Cardiac muscle cell (in vitro differentiated cells and primary cell): ENCODE measurements around the gene NPNT. TPM values are rescaled to one million over a fixed set of nuclear protein-coding genes. Genes with fewer than 3 reads are reported as not detected.

Experiments used
- DNase-seq, 2 donors: peaks; one replicate each; pipeline versions ENCODE4 v3.0.0 to v3.0.0-alpha.2; 2010 to 2017; ENCODE audit warnings: low read depth in 1 of 2, low spot score in 1 of 2
- H3K27ac ChIP-seq: fragments of 200-600 bp; sonication (generic); 2 replicates; pipeline ENCODE4 v1.5.1; 2016
- H3K27me3 ChIP-seq: fragments of 200-600 bp; sonication (generic); 2 replicates; pipeline ENCODE4 v1.6.0; 2016; ENCODE audit warnings: control low read depth
- H3K36me3 ChIP-seq: fragments of 200-600 bp; sonication (generic); 2 replicates; pipeline ENCODE4 v1.5.1; 2016; ENCODE audit warnings: control low read depth
- H3K4me1 ChIP-seq: fragments of 200-600 bp; sonication (generic); 2 replicates; pipeline ENCODE4 v1.8.1; 2017; ENCODE audit warnings: low read depth, mild to moderate bottlenecking, mixed run types
- H3K4me3 ChIP-seq: fragments of 200-600 bp; sonication (generic); 2 replicates; pipeline ENCODE4 v1.5.1; 2016; ENCODE audit warnings: mild to moderate bottlenecking
- H3K9me3 ChIP-seq: fragments of 200-600 bp; sonication (generic); 2 replicates; pipeline ENCODE4 v1.5.1; 2017; ENCODE audit warnings: low read depth, mild to moderate bottlenecking, control low read depth
- CTCF ChIP-seq: IDR thresholded peaks from 2 replicates; pipeline ENCODE4 v1.5.1; 2012; ENCODE audit warnings: low read depth, mild to moderate bottlenecking, low read length
- polyA plus RNA-seq: library from polyadenylated mRNA; unstranded; fragments of >200 nt; fragmentation: Nextera tagmentation; extraction: Ambion mirVana; gene quantifications from 2 replicates; pipeline ENCODE4 v1.2.1, GENCODE V29; 2016
- total RNA-seq: library from RNA; depleted of rRNA; stranded (reverse); fragments of >200 nt; gene quantifications from 2 replicates; pipeline ENCODE4 v1.2.3, GENCODE V29; 2016

The NPNT gene
- total and polyA plus RNA-seq, 2 experiments from 2014 or later: 22.0 to 39.8 TPM

DNA sequence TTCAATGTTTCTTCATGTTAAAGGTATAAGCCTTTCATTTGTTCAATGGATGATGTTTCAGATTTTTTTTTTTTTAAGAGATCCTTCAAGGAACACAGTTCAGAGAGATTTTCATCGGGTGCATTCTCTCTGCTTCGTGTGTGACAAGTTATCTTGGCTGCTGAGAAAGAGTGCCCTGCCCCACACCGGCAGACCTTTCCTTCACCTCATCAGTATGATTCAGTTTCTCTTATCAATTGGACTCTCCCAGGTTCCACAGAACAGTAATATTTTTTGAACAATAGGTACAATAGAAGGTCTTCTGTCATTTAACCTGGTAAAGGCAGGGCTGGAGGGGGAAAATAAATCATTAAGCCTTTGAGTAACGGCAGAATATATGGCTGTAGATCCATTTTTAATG lies 75.8 kb downstream of the NPNT start:
- no peaks in the 10 kb centered on the region for H3K27me3 ChIP-seq
- H3K9me3 ChIP-seq: no peaks in the 10 kb centered on the region
- H3K36me3 ChIP-seq: no peaks in the 10 kb centered on the region
- no peak for TF ChIP-seq CTCF
- peaks cover 8% of the 10 kb centered on the region for H3K4me1 ChIP-seq
- no peak overlapping the region for H3K27ac ChIP-seq
- DNase-seq: no peak
- H3K4me3 ChIP-seq: no peak overlapping the region

DNA sequence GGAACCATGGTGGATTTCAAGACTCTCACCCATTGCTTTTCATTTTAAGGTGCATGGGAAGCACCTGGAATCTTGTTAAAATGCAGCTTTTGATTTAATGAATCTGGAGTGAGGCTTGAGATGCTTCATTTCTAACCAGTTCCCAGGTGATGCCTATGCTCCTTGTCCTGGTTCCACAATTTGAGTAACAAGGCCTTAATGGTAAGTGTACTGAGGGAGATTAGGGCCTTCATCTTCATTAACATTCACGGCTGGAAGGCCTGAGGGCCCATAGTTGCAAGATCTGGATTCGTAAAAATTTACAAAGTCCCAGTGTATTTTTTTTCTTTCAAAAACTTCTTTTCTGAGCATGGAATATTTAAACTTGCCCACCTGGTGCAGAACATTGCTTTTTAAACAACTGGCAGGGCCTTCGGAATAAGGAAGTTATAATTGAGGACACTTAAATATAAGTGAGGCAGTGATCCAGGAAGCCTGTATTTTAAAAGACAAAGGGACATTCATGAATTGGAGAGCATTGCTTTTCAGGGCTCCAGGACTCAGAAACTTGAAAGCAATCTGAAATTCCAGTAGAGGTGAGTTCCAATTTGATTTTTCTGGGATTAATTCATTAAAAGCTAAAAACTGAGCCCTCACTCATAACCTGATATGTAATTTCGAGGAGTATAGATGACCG lies 77.8 kb downstream of the NPNT start:
- no peak overlapping the region for H3K4me3 ChIP-seq
- no peak for TF ChIP-seq CTCF
- H3K9me3 ChIP-seq: no peaks in the 10 kb centered on the region
- H3K36me3 ChIP-seq: no peaks in the 10 kb centered on the region
- DNase-seq: no peak
- H3K27me3 ChIP-seq: no peaks in the 10 kb centered on the region
- no peak overlapping the region for H3K27ac ChIP-seq
- peaks cover 8% of the 10 kb centered on the region for H3K4me1 ChIP-seq

GRCh38 chr4:105976915-105977314 lies 81.6 kb downstream of the NPNT start:
- TF ChIP-seq CTCF: no peak
- Histone ChIP-seq H3K27me3 (no peaks in the 10 kb centered on the region), H3K9me3 (no peaks in the 10 kb centered on the region), H3K36me3 (no peaks in the 10 kb centered on the region), H3K27ac (peak overlapping the region; percentile 21), H3K4me1 (peaks cover 8% of the 10 kb centered on the region), H3K4me3 (no peak overlapping the region)
- DNase-seq: no peak

GRCh38 chr4:105978684-105979296 lies 83.5 kb downstream of the NPNT start:
- peaks cover 8% of the 10 kb centered on the region for H3K4me1 ChIP-seq
- H3K27ac ChIP-seq: no peak overlapping the region
- TF ChIP-seq CTCF: no peak
- no peaks in the 10 kb centered on the region for H3K9me3 ChIP-seq
- no peaks in the 10 kb centered on the region for H3K36me3 ChIP-seq
- H3K4me3 ChIP-seq: no peak overlapping the region
- no peaks in the 10 kb centered on the region for H3K27me3 ChIP-seq
- peak in 1 of 2 donors; percentile 83 for DNase-seq

- TF ChIP-seq CTCF: no peak
- H3K4me3 ChIP-seq: no peak overlapping the region
Measured at GRCh38 chr4:105979506-105979905, 84.2 kb downstream of the NPNT start.

More at GRCh38 chr4:105979506-105979905, 84.2 kb downstream of the NPNT start:
- Histone ChIP-seq H3K27me3 (no peaks in the 10 kb centered on the region), H3K27ac (no peak overlapping the region), H3K9me3 (no peaks in the 10 kb centered on the region), H3K36me3 (no peaks in the 10 kb centered on the region), H3K4me1 (peaks cover 8% of the 10 kb centered on the region)
- DNase-seq: no peak
